HK-2 (cell line): ENCODE results near the gene GPC6.

ENCODE experiments used
- DNase-seq: peaks from one replicate; pipeline ENCODE4 v3.0.0-alpha.2; 2018; ENCODE audit not compliant: unreplicated experiment

Gene GPC6

DNA sequence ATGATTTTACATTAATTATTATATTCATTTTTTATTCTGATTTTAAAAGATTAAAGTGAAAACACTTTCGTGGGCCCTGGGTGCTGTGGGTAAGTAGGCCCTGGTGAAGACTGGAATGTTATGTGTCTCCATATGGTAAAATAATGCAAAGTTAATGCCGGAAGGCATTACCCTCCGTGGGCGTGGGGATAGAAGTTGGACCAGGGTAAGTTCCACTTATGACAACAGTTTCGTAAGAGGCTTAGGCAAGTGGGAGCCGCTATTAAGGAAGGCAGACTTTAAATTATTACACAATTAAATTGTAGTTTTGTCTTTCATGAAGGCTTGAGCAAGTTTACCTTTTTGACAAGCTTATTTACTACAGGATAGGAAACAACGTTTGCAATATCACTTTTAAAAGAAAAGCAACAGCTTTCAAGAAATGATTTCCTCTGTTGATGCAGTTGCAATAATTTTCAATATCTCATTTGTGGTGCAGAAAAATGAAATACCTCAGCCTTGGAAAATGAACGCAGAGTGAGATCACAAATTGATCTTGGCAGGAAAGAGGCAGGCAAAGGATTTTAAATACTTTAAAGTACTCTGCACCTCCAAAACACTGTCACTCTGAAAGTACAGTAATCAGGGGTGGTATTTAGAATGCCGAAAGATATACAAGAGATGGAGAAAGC is 942.3 kb downstream of the GPC6 start:
- DNase-seq, result no peak

DNA sequence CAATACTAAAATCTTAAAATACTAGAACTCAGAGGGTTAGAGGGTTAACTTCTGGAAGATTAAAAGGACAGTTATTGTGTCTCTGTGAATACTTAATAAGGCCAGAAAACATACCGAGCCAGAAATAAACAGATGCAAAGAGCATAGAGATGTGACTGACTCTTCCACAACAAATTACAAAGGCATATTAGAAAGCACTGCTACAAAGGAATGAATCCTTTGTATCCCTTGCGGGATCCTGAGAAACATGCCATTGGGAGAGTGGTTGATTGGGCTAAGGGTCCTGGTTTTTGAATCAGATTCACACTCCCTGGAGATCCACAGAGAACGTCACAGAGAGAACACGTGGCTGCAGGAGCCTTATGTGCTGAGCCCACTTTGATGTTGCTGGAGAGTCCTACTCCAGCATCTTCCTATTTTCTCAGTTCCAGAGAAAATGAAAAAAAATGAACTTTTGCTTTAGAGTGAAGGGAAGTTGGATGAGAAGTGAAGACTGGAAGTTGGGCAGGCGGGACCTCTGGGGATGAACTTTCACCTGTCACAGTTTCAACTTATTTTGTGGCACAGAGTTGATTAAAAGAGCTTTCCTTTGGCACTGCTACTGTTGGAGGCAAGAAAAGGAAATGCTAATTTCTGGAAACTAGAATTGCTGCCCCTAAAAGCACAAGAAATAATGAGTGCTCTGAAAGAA is 943.0 kb downstream of the GPC6 start:
- no peak for DNase-seq

DNA sequence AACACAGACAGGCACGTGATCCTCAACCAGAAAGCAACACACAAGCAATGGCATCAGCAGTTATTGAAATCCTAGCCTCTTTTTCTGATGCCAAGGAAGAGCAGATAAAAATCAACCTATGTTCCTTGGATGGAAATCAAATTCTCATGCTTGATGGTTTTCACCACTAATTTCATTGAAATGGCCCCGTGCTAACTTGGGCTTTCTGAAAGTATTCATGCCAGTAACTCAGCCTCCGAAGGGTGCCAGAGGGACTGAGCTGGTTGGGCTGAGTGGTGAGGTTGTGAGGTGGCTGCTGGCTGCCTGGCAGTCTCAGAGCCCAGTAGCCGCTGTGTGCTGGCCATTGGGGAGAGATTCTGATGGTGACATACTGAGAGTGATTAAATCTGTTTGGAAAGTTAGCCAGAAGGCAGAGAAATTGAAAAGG is 943.6 kb downstream of the GPC6 start:
- no peak for DNase-seq

DNA sequence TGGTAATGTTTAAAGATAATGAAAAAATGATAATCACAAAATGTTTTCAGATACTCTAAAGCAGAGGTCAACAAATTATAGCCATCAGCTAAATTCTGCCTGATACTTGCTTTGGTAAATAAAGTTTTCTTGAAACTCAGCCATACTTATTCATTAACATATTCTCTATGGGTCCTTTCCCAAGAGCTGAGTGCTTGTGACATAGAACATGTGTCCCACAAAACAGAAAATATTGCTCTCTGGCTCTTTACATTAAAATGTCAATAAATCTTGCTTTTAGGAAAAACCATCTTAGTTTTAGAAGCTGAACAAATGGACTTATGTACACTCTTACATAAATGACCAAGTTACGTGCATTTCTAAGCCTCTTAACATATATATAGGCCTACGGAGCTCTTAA is 945.8 kb downstream of the GPC6 start:
- DNase-seq, result no peak

DNA sequence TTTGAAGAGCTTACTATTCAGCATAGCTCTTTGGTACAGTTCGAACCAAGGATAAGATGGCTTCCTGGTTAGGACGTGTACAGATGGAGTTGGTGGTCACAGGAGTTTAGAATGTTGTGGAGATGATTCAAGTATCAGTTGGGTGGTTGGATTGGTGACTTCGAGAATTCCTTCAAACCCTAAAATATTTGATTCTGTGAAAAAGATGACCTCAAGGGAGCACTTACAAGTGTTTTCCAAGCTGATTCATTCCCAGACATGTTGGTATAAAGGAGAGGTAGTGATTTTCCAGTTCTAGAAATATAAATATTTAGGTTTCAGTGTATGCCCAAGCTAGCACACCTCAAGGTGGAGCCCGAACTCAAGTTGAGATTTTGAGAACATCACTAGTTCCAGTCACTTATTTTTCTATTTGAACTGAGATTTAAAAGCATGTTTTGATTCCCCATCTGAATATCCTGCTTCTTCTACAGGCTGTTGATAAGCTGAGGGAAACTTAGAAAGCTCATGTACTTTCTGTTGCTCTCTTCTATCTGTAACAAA is 946.8 kb downstream of the GPC6 start:
- DNase-seq, result no peak

DNA sequence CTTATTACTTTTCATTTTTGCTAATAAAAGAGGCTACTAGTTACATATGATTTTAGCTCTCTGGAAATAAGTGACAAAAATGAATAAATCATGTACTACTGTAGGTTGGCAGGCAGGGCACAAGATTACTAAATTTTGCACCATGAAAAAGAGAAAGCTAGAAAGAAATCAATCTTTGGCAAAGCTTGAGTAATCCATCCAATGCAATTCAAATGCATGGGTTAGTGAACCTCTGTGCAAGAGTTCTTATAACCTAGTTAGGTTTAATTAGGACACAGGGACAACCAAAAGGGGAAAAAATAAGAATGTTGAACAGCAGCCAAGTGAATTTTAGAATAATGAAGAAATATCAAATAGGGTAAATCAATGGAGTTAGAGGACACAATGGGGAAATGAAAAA is 947.4 kb downstream of the GPC6 start:
- DNase-seq, result no peak

DNA sequence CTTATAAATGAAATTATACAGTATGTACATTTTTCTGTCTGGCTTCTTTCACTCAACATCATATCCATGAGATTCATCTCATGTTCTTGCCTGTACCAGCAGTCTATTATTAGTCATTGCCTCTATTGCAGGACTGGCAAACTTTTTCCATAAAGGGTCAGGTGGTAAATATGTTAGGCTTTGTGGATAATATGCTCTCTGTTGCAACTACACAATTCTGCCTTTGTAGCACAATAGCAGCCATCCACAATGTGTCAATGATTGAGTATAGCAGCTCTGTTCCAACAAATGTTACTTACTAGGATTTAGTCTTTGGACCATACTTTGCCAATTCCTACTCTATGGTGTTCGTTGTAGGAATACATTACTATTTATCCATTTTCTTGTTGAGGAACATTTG is 948.5 kb downstream of the GPC6 start:
- DNase-seq, result no peak

DNA sequence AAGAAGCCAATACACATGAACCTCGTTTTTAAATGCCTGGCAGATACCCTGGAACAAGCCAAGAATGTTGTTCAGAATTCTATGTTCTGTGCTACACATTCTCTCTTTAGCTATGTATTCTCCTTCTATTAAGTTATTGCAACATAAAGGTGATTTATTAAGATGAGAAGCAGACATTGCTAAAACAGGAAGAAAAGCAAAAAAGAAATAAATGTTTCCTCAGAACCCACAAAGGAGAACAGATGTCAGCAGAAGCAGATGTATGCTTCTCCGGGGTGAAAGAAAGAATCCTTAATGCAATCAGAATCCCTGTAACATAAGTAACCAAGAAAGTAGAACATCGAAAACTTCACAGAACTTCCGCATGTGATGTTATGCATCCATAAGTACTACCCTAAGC is 950.0 kb downstream of the GPC6 start:
- no peak for DNase-seq

DNA sequence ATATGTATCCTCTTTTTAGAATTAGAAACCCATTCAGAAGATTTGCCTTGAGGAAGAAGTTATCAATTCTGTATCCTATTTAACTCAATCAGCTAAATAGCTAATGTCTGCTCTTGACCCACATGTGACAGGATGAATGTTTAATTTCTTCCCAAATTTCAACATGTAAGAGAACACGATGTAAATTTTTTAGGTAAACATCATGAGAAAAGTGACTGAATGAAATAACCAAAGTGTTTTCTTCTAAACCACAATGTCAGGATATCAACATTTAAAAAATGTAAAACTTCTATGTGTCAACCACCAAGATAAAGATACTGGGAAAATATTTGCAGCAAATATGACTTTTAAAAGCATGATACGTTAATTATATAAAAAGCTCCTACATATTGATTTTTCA is 950.4 kb downstream of the GPC6 start:
- DNase-seq, result no peak

DNA sequence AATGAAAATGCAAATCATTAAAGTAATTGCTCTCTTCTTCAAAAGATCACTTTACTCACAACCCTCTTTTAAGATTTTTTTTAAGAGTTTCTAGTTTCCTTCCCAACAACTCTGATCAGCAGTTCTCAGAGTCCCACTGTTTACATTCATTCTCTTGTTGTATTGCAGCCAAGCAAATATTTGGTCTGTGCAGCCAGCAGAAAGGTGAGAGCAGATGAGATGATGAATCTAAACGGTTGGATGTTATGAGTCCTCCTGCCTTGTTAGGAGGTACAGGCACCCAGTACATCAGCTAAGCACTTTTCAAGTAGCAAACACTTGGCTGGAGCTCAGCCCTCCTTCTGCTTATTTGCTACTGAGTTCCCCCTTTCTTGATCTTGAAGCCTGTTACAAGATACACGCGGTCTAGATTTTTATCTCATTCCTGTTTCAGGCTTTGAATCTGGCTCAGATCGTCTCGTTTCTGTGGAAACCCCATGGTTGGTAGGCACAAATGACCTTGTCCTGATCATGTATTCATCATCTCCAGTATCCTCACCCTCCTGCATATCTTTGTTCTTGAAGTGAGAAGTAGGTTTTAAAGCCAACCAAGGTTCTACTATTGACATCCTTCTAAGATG is 952.1 kb downstream of the GPC6 start:
- DNase-seq, result no peak

DNA sequence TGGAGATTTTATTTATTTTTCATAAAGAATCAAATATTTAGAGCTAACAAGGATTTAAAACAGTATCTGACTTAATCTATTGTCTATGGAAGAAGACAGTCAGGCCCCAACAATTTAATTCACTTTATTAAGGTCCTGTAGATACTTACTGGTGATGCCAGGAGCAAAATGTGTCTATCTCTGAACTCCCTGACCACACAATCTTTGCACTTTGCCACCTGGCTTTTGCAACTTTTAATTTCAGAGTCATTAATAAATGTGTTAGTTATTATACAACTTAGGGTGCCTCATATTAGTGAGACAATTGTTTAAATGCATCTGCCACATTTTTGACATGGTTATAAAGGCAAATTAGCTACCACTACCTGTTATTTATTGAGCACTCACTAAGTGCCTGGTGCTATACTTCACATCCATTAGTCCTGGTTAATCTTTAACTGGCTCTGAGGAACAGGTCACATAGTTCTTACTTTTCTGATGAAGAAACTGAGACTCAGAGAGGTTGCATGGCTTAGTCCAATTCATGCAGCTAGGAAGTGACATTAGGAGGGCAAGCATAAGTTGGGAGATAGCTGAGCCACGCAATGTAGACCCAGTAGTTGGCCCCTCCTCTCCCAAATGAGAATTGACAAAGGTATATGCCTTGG is 955.0 kb downstream of the GPC6 start:
- DNase-seq, result no peak

DNA sequence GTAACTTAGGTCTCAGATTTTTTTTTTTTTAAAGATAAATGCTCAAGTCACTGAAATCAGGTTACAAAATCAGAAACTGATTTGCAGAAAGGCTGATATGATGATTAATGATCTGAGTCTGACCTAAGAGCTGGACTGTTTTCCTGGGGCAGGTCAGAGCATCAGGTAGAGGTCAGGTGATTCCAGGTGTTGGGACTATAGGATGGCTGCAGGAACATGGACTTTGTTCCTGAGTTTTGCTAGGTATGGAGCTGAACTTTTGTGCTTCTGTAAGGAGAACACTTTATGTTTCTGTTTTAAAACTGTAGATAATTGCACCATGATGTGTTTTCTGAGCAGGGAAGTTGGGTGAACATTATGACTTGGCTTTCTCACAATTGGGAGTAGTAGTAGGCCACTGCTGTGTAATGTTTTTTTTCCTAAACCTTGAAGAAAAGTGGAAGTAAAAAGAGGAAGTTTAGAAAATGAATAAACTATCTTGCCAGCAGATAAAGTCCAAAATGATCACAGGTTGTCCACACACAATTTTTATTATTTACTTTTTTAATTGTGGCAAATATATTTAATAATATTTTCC is 955.7 kb downstream of the GPC6 start:
- DNase-seq, result no peak

DNA sequence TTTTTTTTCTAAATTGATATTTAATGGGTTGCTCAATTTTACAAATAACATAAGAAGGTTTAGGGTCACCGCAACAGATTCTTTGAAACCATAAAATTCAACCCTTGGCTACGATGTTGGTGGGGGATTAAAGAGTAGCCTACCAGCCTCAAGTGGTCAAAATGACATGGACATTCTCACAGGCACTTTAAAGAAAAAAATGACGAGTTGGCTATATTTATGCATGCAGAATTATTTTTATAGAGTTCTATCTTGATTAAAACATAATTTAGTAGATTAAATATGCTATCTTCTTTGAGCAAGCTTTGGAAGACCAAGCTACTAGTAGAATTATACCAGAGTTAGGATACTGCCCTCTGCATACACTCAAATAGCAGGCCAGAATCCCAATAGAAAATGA is 959.9 kb downstream of the GPC6 start:
- no peak for DNase-seq

DNA sequence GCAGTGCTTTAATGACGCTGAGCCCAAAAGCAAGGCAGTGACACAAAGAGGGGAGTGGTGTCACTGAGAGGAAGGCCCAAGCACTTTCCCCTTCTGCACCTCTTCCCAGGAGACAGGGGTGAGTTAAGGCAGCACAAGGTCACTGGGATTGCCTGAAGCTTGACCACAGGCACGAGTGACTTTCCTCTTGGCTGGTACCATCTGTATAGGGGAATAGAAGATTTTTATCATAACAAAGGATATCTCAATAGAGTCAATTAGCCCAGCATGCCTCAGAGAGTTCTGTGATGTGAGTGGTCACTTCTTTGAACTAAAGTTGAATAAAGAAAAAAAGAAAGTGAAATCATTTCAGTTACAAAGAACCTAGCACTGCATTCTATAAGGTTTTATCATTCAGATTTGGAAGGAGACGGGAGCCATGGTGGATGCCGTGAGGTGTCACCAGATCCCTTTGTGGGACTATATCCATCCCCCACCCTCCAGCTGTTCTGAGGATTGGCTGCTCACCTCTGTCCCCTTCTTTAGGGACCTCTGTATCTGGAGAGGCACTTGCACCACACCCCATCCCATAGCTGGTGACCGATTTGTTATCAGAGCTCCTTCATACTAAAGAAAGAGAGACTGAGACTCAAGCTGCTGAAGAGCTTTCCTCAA is 961.7 kb downstream of the GPC6 start:
- no peak for DNase-seq

DNA sequence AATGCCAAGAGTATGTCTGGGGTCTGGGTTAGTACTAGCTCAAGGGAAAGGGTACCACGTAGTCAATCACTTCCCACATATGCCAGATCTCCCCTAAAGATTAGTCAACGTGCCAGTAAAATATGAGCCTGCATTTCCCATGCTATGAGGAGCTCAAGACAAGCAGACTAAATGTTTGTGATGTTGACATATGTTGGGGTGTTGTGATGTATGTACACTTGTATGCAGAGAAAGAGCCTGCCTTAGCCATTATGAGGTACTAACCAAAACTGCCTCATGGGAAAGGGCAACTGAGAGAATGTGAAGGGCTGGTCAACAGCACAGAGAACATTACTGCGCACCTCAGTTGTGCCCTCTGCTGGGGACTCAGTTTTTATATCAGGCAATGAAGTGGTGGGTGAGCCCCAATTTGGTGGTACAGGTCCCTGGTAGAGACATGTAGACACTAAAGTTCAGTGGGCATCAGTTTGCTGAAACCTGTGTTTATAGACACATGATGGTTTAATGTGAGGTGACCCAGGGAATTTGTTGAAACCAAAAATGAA is 965.9 kb downstream of the GPC6 start:
- DNase-seq, result no peak

DNA sequence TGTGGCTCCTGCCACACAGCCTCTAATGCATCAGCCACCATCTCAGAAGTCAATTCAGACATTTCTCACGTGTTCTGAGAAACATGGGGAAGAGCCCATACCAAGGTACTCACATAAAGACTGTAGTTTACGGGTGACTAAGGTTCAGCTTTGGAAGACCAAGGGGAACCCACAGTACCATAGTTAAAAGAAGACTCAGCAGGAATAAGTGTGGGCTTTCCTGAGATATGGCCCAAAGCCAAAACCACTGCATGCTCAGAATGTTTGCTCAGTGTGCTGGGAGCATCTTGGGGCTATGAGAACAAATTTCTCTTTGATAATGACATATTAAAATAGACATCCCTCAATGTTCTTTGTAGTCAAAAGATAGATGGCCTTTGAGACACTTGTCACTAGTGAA is 969.1 kb downstream of the GPC6 start:
- peak; percentile 38 for DNase-seq

DNA sequence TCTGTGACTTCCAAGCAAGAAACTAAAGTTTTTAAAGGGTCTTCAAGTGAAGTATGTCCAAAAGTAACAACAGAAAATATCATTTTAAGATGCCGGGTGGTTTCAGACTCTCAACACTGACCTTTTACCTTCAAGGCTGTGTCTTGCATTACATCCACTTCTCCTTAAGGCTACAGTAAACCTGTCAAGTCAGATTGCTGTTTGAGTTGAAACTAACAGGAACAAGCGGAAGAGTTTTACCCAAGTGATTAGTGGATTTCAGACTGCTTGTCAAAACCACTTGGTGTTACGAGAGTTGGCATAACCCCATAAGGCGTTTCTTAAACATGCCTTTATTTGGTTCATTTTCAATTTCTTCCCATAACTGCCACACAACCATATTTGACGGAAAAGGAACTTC is 969.8 kb downstream of the GPC6 start:
- DNase-seq, result no peak

DNA sequence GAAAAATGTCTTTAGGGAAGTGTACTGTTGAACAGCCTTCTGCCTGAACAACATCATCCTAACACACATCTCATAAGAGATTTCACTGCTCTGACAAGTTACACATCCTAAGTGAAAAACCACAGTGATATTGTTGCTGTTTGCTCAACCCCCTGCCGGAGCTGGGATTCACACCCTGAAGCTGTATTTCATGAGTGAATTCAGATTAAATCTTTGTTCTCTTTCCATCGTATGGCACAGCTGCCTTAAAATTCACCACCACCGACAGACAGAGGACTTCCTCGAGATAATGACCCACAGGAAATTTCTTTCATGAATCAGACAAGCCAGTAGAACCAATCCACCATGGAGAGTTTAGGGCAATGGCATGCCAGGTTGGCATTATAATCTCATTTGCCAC is 972.1 kb downstream of the GPC6 start:
- DNase-seq, result no peak

DNA sequence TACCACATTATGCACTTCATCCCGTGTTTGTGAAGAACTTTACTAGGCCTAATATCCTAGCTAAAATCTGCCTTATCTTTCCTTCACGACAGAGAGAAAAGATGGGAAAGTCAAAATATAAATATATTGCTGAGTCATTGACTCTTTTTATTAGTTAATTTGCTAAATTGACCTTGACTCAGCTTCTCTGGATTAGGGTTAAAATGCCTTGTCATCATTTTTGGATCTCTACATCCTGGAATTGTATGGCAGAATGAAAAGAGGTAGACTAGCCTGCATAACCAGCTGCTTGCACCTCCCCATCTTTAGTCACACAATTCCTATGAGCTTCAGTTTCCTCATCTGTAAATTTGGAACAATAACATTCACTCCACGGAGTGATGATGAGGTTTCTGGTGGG is 972.5 kb downstream of the GPC6 start:
- no peak for DNase-seq

DNA sequence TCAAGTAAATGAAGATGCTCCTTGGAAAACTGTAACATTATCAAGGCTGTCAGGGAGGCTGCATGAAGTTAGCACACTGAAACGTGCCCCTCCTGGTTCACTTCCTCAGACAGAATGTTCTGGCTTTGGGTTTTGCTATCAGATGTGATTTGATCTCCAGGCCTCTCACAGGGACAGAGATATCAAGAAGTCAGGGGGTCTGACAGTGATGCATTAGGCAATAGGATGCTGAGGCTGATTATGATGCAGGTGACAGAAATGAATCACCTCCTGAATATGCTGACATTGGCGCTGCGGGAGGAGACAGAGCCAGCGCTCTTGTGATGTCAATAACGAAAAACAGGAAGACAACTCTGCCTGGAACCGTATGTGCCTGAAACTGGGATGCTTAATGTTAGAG is 974.4 kb downstream of the GPC6 start:
- no peak for DNase-seq

DNA sequence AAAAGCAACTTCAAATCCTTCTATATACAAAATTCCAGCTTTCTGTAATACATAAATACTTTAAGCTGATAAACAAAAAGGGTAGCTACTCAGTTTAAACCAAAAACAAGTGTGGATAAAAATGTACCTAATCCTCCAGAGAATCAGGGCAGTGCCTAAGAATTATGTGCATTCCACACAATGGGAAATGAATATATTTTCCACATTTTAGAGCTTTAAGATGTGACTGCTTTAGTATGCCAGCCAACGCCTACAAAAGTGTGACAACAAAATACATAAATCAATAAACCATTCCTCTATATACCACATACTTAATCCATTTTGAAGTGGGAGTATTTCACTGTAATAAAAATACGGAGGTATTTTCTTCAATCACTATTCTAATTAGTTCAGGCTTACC is 977.6 kb downstream of the GPC6 start:
- no peak for DNase-seq
